Neural progenitor cell (in vitro differentiated cells): ENCODE measurements around the gene REV3L. TPM values are rescaled to one million over a fixed set of nuclear protein-coding genes. Genes with fewer than 3 reads are reported as not detected.

ENCODE experiments used
- DNase-seq: peaks from one replicate; pipeline ENCODE4 v3.0.0-alpha.2; 2016; ENCODE audit warnings: low spot score
- H2AFZ ChIP-seq: fragments of 200-600 bp; sonication (generic); replicated peaks from 2 replicates; pipeline ENCODE4 v1.6.1; 2016; ENCODE audit warnings: antibody characterized with exemption
- H3F3A ChIP-seq: fragments of 200-600 bp; sonication (generic); 2 replicates; pipeline ENCODE4 v1.6.1; 2016; ENCODE audit warnings: antibody characterized with exemption, low read depth
- H3K27ac ChIP-seq: fragments of 200-600 bp; sonication (generic); 2 replicates; pipeline ENCODE4 v1.5.1; 2016; ENCODE audit warnings: mild to moderate bottlenecking
- H3K27me3 ChIP-seq: fragments of 200-600 bp; sonication (generic); 2 replicates; pipeline ENCODE4 v1.6.1; 2016; ENCODE audit warnings: mild to moderate bottlenecking, moderate library complexity
- H3K36me3 ChIP-seq: fragments of 200-600 bp; sonication (generic); 2 replicates; pipeline ENCODE4 v1.5.1; 2016
- H3K4me1 ChIP-seq: fragments of 200-600 bp; sonication (generic); 2 replicates; pipeline ENCODE4 v1.6.1; 2016; ENCODE audit warnings: mixed run types
- H3K4me2 ChIP-seq: fragments of 200-600 bp; sonication (generic); 2 replicates; pipeline ENCODE4 v1.6.1; 2016
- H3K4me3 ChIP-seq: fragments of 200-600 bp; sonication (generic); 2 replicates; pipeline ENCODE4 v1.5.1; 2016
- H3K79me2 ChIP-seq: fragments of 200-600 bp; sonication (generic); 2 replicates; pipeline ENCODE4 v1.6.1; 2016; ENCODE audit warnings: low read depth
- H3K9ac ChIP-seq: fragments of 200-600 bp; sonication (generic); 2 replicates; pipeline ENCODE4 v1.6.1; 2016
- H3K9me3 ChIP-seq: fragments of 200-600 bp; sonication (generic); 2 replicates; pipeline ENCODE4 v1.5.1; 2016; ENCODE audit warnings: low read depth
- H4K20me1 ChIP-seq: fragments of 200-600 bp; sonication (generic); 2 replicates; pipeline ENCODE4 v1.6.1; 2016; ENCODE audit warnings: low read depth
- H3K27ac Mint-ChIP-seq: 3 replicates; pipeline ENCODE4 v1.8.0; 2021; ENCODE audit warnings: mixed read lengths
- H3K27me3 Mint-ChIP-seq: 2 replicates; pipeline ENCODE4 v1.8.0; 2022; ENCODE audit warnings: low read depth, mild to moderate bottlenecking, inconsistent platforms, moderate library complexity, mixed read lengths; ENCODE audit not compliant: insufficient read depth
- H3K36me3 Mint-ChIP-seq: 3 replicates; pipeline ENCODE4 v1.8.0; 2021; ENCODE audit warnings: mixed read lengths
- H3K4me1 Mint-ChIP-seq: 3 replicates; pipeline ENCODE4 v1.8.0; 2021; ENCODE audit warnings: mixed read lengths
- H3K4me3 Mint-ChIP-seq: 3 replicates; pipeline ENCODE4 v1.8.0; 2021; ENCODE audit warnings: mild to moderate bottlenecking, moderate library complexity, mixed read lengths
- H3K9me3 Mint-ChIP-seq: 3 replicates; pipeline ENCODE4 v1.8.0; 2020; ENCODE audit warnings: mixed read lengths
- CTCF ChIP-seq: fragments of 200-600 bp; sonication (generic); IDR thresholded peaks from 2 replicates; pipeline ENCODE4 v1.5.1; 2017; ENCODE audit warnings: antibody characterized with exemption, mild to moderate bottlenecking
- EZH2 ChIP-seq: fragments of 200-600 bp; sonication (generic); IDR thresholded peaks from 2 replicates; pipeline ENCODE4 v1.6.1; 2017; ENCODE audit warnings: antibody characterized with exemption, mild to moderate bottlenecking, moderate library complexity
- EZH2phosphoT487 ChIP-seq: fragments of 200-600 bp; sonication (generic); IDR thresholded peaks from 2 replicates; pipeline ENCODE4 v1.6.1; 2017; ENCODE audit warnings: antibody characterized with exemption
- total RNA-seq: library from RNA; depleted of rRNA; stranded (reverse); fragments of >200 nt; gene quantifications from 2 replicates; pipeline ENCODE4 v1.2.3, GENCODE V29; 2015; ENCODE audit warnings: low replicate concordance

The REV3L gene
- total RNA-seq, 1 donor from 2014 or later: 23.5 TPM

- Mint-ChIP-seq H3K9me3 (peaks cover 1% of the 10 kb centered on the region), H3K36me3 (peaks cover 27% of the 10 kb centered on the region), H3K27ac (no peak overlapping the region), H3K4me1 (peaks cover 3% of the 10 kb centered on the region), H3K27me3 (no peaks in the 10 kb centered on the region), H3K4me3 (no peak overlapping the region)
- Histone ChIP-seq H3K4me1 (no peaks in the 10 kb centered on the region), H3K9me3 (no peaks in the 10 kb centered on the region), H4K20me1 (no peaks in the 10 kb centered on the region), H3K4me3 (no peak overlapping the region), H3K27me3 (no peaks in the 10 kb centered on the region), H3K36me3 (no peaks in the 10 kb centered on the region), H3K79me2 (peaks cover 2% of the 10 kb centered on the region), H3K9ac (no peak overlapping the region), H3K4me2 (no peak overlapping the region), H3F3A (no peaks in the 10 kb centered on the region), H3K27ac (no peak overlapping the region), H2AFZ (no peak overlapping the region)
- DNase-seq: no peak
- TF ChIP-seq EZH2phosphoT487 (no peak), CTCF (no peak), EZH2 (no peak)
Observed at GRCh38 chr6:111267764-111268333, 215.2 kb downstream of the REV3L start.

- no peak for DNase-seq
- no peak overlapping the region for H2AFZ ChIP-seq
- no peak overlapping the region for H3K4me2 ChIP-seq
- Mint-ChIP-seq H3K4me1 (peaks cover 3% of the 10 kb centered on the region), H3K4me3 (no peak overlapping the region), H3K9me3 (no peaks in the 10 kb centered on the region), H3K36me3 (peaks cover 27% of the 10 kb centered on the region), H3K27me3 (no peaks in the 10 kb centered on the region), H3K27ac (no peak overlapping the region)
- no peak overlapping the region for H3K9ac ChIP-seq
- H3K4me3 ChIP-seq: no peak overlapping the region
- H3K9me3 ChIP-seq: no peaks in the 10 kb centered on the region
- no peaks in the 10 kb centered on the region for H3K36me3 ChIP-seq
- H3K79me2 ChIP-seq: peaks cover 13% of the 10 kb centered on the region
- no peak for TF ChIP-seq CTCF
- TF ChIP-seq EZH2: no peak
- TF ChIP-seq EZH2phosphoT487: no peak
- H3F3A ChIP-seq: no peaks in the 10 kb centered on the region
- H3K27me3 ChIP-seq: no peaks in the 10 kb centered on the region
- H3K27ac ChIP-seq: no peak overlapping the region
- H4K20me1 ChIP-seq: no peaks in the 10 kb centered on the region
- no peaks in the 10 kb centered on the region for H3K4me1 ChIP-seq
Observed at GRCh38 chr6:111266276-111266675, 216.7 kb downstream of the REV3L start.

GRCh38 chr6:111265842-111266241, 217.2 kb downstream of the REV3L start:
- TF ChIP-seq CTCF (no peak), EZH2 (no peak), EZH2phosphoT487 (no peak)
- H3K27me3 Mint-ChIP-seq: no peaks in the 10 kb centered on the region
- H3K9me3 Mint-ChIP-seq: no peaks in the 10 kb centered on the region
- Histone ChIP-seq H3K4me1 (no peaks in the 10 kb centered on the region), H3K36me3 (no peaks in the 10 kb centered on the region), H3K4me3 (no peak overlapping the region), H3K27ac (no peak overlapping the region), H3K9me3 (no peaks in the 10 kb centered on the region), H3F3A (no peaks in the 10 kb centered on the region), H3K4me2 (no peak overlapping the region), H2AFZ (no peak overlapping the region), H3K27me3 (no peaks in the 10 kb centered on the region), H4K20me1 (no peaks in the 10 kb centered on the region), H3K9ac (no peak overlapping the region), H3K79me2 (peaks cover 17% of the 10 kb centered on the region)
- H3K4me1 Mint-ChIP-seq: peaks cover 6% of the 10 kb centered on the region
- no peak overlapping the region for H3K4me3 Mint-ChIP-seq
- H3K36me3 Mint-ChIP-seq: peaks cover 27% of the 10 kb centered on the region
- DNase-seq: no peak
- no peak overlapping the region for H3K27ac Mint-ChIP-seq
